ENCODE data around the gene LPAR1. TPM values are rescaled to one million over a fixed set of nuclear protein-coding genes. Genes with fewer than 3 reads are reported as not detected.

The LPAR1 gene
- total RNA-seq, 1 experiment from 2014 or later = 28.3 TPM

DNA sequence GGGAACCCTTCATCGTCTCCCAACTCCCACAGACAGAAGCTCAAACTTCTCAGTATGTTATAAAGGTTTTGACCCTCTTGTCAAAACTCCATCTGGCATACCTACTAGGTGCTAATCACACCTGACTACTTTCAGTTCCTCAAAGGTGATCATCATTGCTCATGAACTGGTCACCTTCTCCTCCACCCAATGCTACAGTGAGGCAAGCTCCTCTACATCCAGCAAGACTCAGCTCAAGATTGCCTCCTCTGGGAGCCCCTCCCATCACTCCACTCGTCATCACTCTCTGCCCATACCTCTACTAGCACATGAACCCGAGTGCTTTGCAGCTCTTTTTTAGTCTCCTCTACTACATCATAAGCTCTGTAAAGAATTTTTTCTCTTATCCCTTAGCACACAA, 102.4 kb downstream of the LPAR1 start:
- DNase-seq (ENCODE audit: low spot score) = no peak
- Histone ChIP-seq H3K36me3 (ENCODE audit: insufficient read depth, low read length, poor library complexity, severe bottlenecking) (peaks cover 9% of the 10 kb centered on the region), H3K27ac (ENCODE audit: low read depth, low read length, poor library complexity, severe bottlenecking) (no peak overlapping the region), H3K27me3 (replicated peaks; ENCODE audit: insufficient read depth, low read depth, low read length, poor library complexity) (no peaks in the 10 kb centered on the region), H3K4me1 (ENCODE audit: insufficient read depth, low read length, poor library complexity, severe bottlenecking) (peaks cover 28% of the 10 kb centered on the region), H3K9me3 (ENCODE audit: low read depth, low read length, poor library complexity, severe bottlenecking) (no peaks in the 10 kb centered on the region), H3K4me3 (ENCODE audit: low read depth, low read length, poor library complexity, severe bottlenecking) (no peak overlapping the region)
- TF ChIP-seq EZH2 (IDR thresholded peaks at IDR 0.05; ENCODE audit: borderline replicate concordance, low read depth, low read length, poor library complexity, severe bottlenecking) = no peak
- TF ChIP-seq CTCF (conservative IDR thresholded peaks at IDR 0.05; ENCODE audit: low read depth, low read length) = no peak
- BruUV-seq (replicated peaks) = no TSS peak
- intact Hi-C loops (cut with micrococcal nuclease; ENCODE audit: unreplicated experiment) = no loop called here
- POLR2A ChIA-PET (ENCODE audit: low non-redundant PET) = no interaction called here
- CTCF ChIA-PET = interaction anchor here (0.6 kb wide), 1 partner anchor 100 kb away, joined by 4 read pairs; no protein-coding TSS in a partner anchor

DNA sequence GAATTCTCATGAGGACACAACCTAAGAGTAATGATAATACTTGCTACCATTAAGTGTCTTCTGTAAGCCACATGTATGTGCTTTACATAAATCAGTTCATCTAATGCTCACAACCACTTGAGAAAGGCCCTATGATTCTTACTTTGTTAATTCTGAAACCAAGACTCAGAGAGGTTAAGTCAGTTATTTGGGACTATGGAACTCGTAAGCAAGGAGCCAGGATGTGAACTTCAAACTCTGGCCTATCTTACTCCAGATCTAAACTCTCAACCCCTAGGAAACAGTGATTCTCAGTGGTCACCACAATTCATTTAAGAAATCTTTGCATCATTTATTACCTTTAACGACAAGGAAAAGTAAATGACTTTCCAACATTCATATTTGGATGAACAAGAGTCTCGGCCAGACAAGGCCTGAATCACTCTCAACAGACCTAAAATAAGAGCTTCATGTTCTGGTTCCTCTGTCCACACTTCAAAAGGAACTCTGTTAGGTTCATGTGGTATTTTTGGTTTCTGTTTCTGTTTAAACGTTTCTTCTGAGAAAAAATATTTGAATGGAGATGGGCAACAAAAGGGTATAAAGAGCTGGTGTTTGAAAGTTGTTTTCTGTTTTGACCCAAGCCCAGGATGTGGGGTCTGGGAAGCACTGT, 104.8 kb downstream of the LPAR1 start:
- no peak for DNase-seq (ENCODE audit: low spot score)
- Histone ChIP-seq H3K36me3 (ENCODE audit: insufficient read depth, low read length, poor library complexity, severe bottlenecking) (peaks cover 5% of the 10 kb centered on the region), H3K27ac (ENCODE audit: low read depth, low read length, poor library complexity, severe bottlenecking) (peak overlapping the region; percentile 59), H3K9me3 (ENCODE audit: low read depth, low read length, poor library complexity, severe bottlenecking) (no peaks in the 10 kb centered on the region), H3K27me3 (replicated peaks; ENCODE audit: insufficient read depth, low read depth, low read length, poor library complexity) (no peaks in the 10 kb centered on the region), H3K4me3 (ENCODE audit: low read depth, low read length, poor library complexity, severe bottlenecking) (no peak overlapping the region), H3K4me1 (ENCODE audit: insufficient read depth, low read length, poor library complexity, severe bottlenecking) (peaks cover 28% of the 10 kb centered on the region)
- BruUV-seq (replicated peaks) = no TSS peak
- intact Hi-C loops (cut with micrococcal nuclease; ENCODE audit: unreplicated experiment) = no loop called here
- TF ChIP-seq CTCF (conservative IDR thresholded peaks at IDR 0.05; ENCODE audit: low read depth, low read length) (no peak), EZH2 (IDR thresholded peaks at IDR 0.05; ENCODE audit: borderline replicate concordance, low read depth, low read length, poor library complexity, severe bottlenecking) (no peak)
- ChIA-PET POLR2A (ENCODE audit: low non-redundant PET) (no interaction called here), CTCF (no interaction called here)

- no TSS peak for BruUV-seq (replicated peaks)
- no peak for TF ChIP-seq CTCF (conservative IDR thresholded peaks at IDR 0.05; ENCODE audit: low read depth, low read length)
- TF ChIP-seq EZH2 (IDR thresholded peaks at IDR 0.05; ENCODE audit: borderline replicate concordance, low read depth, low read length, poor library complexity, severe bottlenecking) = no peak
- POLR2A ChIA-PET (ENCODE audit: low non-redundant PET) = no interaction called here
These were observed 105.4 kb downstream of the LPAR1 start for GRCh38 chr9:110932863-110933262.

More at GRCh38 chr9:110932863-110933262, 105.4 kb downstream of the LPAR1 start:
- Histone ChIP-seq H3K27ac (ENCODE audit: low read depth, low read length, poor library complexity, severe bottlenecking) (peak overlapping the region; percentile 59), H3K27me3 (replicated peaks; ENCODE audit: insufficient read depth, low read depth, low read length, poor library complexity) (no peaks in the 10 kb centered on the region), H3K4me1 (ENCODE audit: insufficient read depth, low read length, poor library complexity, severe bottlenecking) (peaks cover 28% of the 10 kb centered on the region), H3K9me3 (ENCODE audit: low read depth, low read length, poor library complexity, severe bottlenecking) (no peaks in the 10 kb centered on the region), H3K4me3 (ENCODE audit: low read depth, low read length, poor library complexity, severe bottlenecking) (no peak overlapping the region), H3K36me3 (ENCODE audit: insufficient read depth, low read length, poor library complexity, severe bottlenecking) (peaks cover 5% of the 10 kb centered on the region)
- CTCF ChIA-PET = no interaction called here
- DNase-seq (ENCODE audit: low spot score) = peak; percentile 81
- intact Hi-C loops (cut with micrococcal nuclease; ENCODE audit: unreplicated experiment) = no loop called here

All from A673 (cell line).